ENCODE measurements around the gene TMEM258. TPM values are rescaled to one million over a fixed set of nuclear protein-coding genes. Genes with fewer than 3 reads are reported as not detected.

Gene TMEM258
- total and polyA plus RNA-seq, 2 donors (not counting 1 experiment from before 2014, with no cell fraction given), result 65.8 to 130 TPM

- H3K79me2 ChIP-seq (ENCODE audit: control insufficient read depth, insufficient read depth, low read length), result no peaks in the 10 kb centered on the region
- no peak overlapping the region for H3K9ac ChIP-seq (ENCODE audit: low read length)
- peaks cover 0 to 2% (median 0%) of the 10 kb centered on the region in 3 donors for H3K9me3 ChIP-seq (ENCODE audit: control extremely low read depth in 1 of 3, control insufficient read depth in 2 of 3, insufficient read depth in 1 of 3, low read length in 2 of 3)
- TF ChIP-seq EZH2 (IDR thresholded peaks at IDR 0.05; ENCODE audit: borderline replicate concordance, insufficient read depth, low read depth, low read length, poor library complexity, severe bottlenecking) (no peak), CTCF (IDR thresholded peaks at IDR 0.05) (no peak)
- intact Hi-C loops (cut with micrococcal nuclease), result loop anchor here (5.0 kb wide), 1 partner anchor 563 kb away; no protein-coding TSS in a partner anchor
- H3K4me3 ChIP-seq (ENCODE audit: control extremely low read depth in 1 of 5, extremely low read depth in 1 of 5, insufficient read depth in 1 of 5, low read depth in 2 of 5, low read length in 4 of 5), result no peak overlapping the region
- ChIA-PET POLR2A (no interaction called here), CTCF (interaction anchor here (1.3 to 6.6 kb wide), 3 partner anchors 16 to 359 kb away, joined by 6 to 69 read pairs (median 10); no protein-coding TSS in a partner anchor)
- no peak overlapping the region for H3K27ac ChIP-seq (ENCODE audit: low read length in 2 of 2)
- H4K20me1 ChIP-seq (ENCODE audit: control insufficient read depth, insufficient read depth, low read length, poor library complexity, severe bottlenecking), result no peaks in the 10 kb centered on the region
- 75% methylated on average over 19 of the region's 21 CpGs for WGBS (ENCODE audit: insufficient coverage)
- no peak for ATAC-seq (ENCODE audit: low read depth)
- peaks cover 10 to 12% of the 10 kb centered on the region in 2 donors for H3K4me1 ChIP-seq (ENCODE audit: control insufficient read depth in 2 of 2, insufficient read depth in 2 of 2, low read length in 2 of 2)
- no peaks in the 10 kb centered on the region for H3K36me3 ChIP-seq (replicated peaks in 1 of 2; ENCODE audit: control extremely low read depth in 1 of 2, control insufficient read depth in 1 of 2, extremely low read depth in 1 of 2, insufficient read depth in 2 of 2, low read length in 1 of 2)
- H3K27me3 ChIP-seq (replicated peaks in 1 of 4; ENCODE audit: control extremely low read depth in 1 of 4, control insufficient read depth in 3 of 4, insufficient read depth in 4 of 4, low read length in 3 of 4), result peaks cover 0 to 49% (median 20%) of the 10 kb centered on the region in 4 experiments
- Mint-ChIP-seq H3K4me1 (peaks cover 6% of the 10 kb centered on the region), H3K27ac (no peak overlapping the region), H3K27me3 (peaks cover 33% of the 10 kb centered on the region), H3K9me3 (ENCODE audit: insufficient read depth) (no peaks in the 10 kb centered on the region), H3K4me3 (no peak overlapping the region)
- DNase-seq, result no peak
- no peak overlapping the region for H2AFZ ChIP-seq (ENCODE audit: insufficient read depth, low read depth, low read length, poor library complexity, severe bottlenecking)
- H3K4me2 ChIP-seq (replicated peaks; ENCODE audit: low read depth, low read length, poor library complexity, severe bottlenecking), result no peak overlapping the region
Observed at GRCh38 chr11:61749591-61750217, 42.7 kb downstream of the TMEM258 start.

- H2AFZ ChIP-seq (ENCODE audit: insufficient read depth, low read depth, low read length, poor library complexity, severe bottlenecking), result peak overlapping the region; percentile 28
- no peak overlapping the region for H3K27ac Mint-ChIP-seq
Observed at GRCh38 chr11:61747967-61748285, 44.5 kb downstream of the TMEM258 start.

More at GRCh38 chr11:61747967-61748285, 44.5 kb downstream of the TMEM258 start:
- 60% methylated on average over 1 of the region's 3 CpGs for WGBS (ENCODE audit: insufficient coverage)
- no peak for DNase-seq
- H3K27me3 Mint-ChIP-seq, result peaks cover 23% of the 10 kb centered on the region
- peaks cover 0 to 2% (median 0%) of the 10 kb centered on the region in 3 donors for H3K9me3 ChIP-seq (ENCODE audit: control extremely low read depth in 1 of 3, control insufficient read depth in 2 of 3, insufficient read depth in 1 of 3, low read length in 2 of 3)
- H3K4me3 Mint-ChIP-seq, result no peak overlapping the region
- no peak for ATAC-seq (ENCODE audit: low read depth)
- peaks cover 8 to 9% of the 10 kb centered on the region in 2 donors for H3K4me1 ChIP-seq (ENCODE audit: control insufficient read depth in 2 of 2, insufficient read depth in 2 of 2, low read length in 2 of 2)
- TF ChIP-seq CTCF (IDR thresholded peaks at IDR 0.05) (peak; percentile 46), EZH2 (IDR thresholded peaks at IDR 0.05; ENCODE audit: borderline replicate concordance, insufficient read depth, low read depth, low read length, poor library complexity, severe bottlenecking) (no peak)
- POLR2A ChIA-PET, result no interaction called here
- no peaks in the 10 kb centered on the region for H4K20me1 ChIP-seq (ENCODE audit: control insufficient read depth, insufficient read depth, low read length, poor library complexity, severe bottlenecking)
- H3K27ac ChIP-seq (ENCODE audit: low read length in 2 of 2), result no peak overlapping the region
- no peaks in the 10 kb centered on the region for H3K36me3 ChIP-seq (replicated peaks in 1 of 2; ENCODE audit: control extremely low read depth in 1 of 2, control insufficient read depth in 1 of 2, extremely low read depth in 1 of 2, insufficient read depth in 2 of 2, low read length in 1 of 2)
- intact Hi-C loops (cut with micrococcal nuclease), result loop anchor here (5.0 kb wide), 1 partner anchor 564 kb away; no protein-coding TSS in a partner anchor
- peaks cover 0 to 39% (median 15%) of the 10 kb centered on the region in 4 experiments for H3K27me3 ChIP-seq (replicated peaks in 1 of 4; ENCODE audit: control extremely low read depth in 1 of 4, control insufficient read depth in 3 of 4, insufficient read depth in 4 of 4, low read length in 3 of 4)
- H3K4me1 Mint-ChIP-seq, result peaks cover 4% of the 10 kb centered on the region
- CTCF ChIA-PET, result interaction anchor here (0.7 to 6.6 kb wide), 9 partner anchors 12 to 563 kb away, joined by 3 to 69 read pairs (median 4); no protein-coding TSS in a partner anchor
- no peak overlapping the region for H3K4me2 ChIP-seq (replicated peaks; ENCODE audit: low read depth, low read length, poor library complexity, severe bottlenecking)
- no peak overlapping the region for H3K9ac ChIP-seq (ENCODE audit: low read length)
- H3K79me2 ChIP-seq (ENCODE audit: control insufficient read depth, insufficient read depth, low read length), result no peaks in the 10 kb centered on the region
- H3K4me3 ChIP-seq (ENCODE audit: control extremely low read depth in 1 of 5, extremely low read depth in 1 of 5, insufficient read depth in 1 of 5, low read depth in 2 of 5, low read length in 4 of 5), result no peak overlapping the region
- no peaks in the 10 kb centered on the region for H3K9me3 Mint-ChIP-seq (ENCODE audit: insufficient read depth)
